Measurements from ENCODE around the gene RASA2. TPM values are rescaled to one million over a fixed set of nuclear protein-coding genes. Genes with fewer than 3 reads are reported as not detected.

The RASA2 gene
- total and polyA plus RNA-seq, 2 of the 8 experiments (the other 6 are each of a cell fraction or from before 2014, with no cell fraction given): 3.5 to 15.9 TPM

DNA sequence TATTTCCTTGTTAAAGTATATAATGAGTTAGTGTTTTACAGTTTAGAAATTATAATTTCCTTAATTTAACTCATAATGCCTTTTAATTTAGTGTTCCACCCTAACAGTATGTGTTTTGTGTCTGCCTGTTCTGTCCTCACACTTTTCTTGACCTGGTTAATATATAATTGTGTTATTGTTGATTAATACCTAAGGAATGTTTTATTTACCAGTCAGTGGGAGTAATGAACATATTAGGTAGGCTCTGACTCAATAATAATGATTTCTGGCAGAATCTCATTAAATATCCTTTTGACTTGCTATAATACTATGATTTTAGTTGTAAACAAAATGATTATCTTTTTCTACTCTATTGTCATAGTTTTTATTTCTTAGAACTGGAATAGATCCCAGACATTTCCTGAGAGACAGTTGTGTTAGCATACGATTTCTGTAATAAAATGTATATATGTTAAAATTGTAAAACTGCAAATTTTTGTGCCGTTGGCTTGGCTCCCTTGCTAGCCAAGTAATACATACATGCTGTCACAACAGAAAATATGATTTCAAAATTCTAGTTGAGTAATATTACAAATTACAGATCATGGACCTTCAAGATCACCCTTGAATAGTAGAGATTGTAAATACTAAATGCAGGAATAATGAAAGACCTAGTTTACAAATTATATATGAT is 51.9 kb downstream of the RASA2 start:
- Histone ChIP-seq H3K4me2 (ENCODE audit: insufficient read depth in 1 of 2, low read depth in 2 of 2, low read length in 2 of 2) (no peak overlapping the region), H2BK120ac (replicated peaks; ENCODE audit: low read depth, low read length) (no peak overlapping the region), H3K23ac (ENCODE audit: insufficient read length) (no peak overlapping the region), H4K5ac (ENCODE audit: insufficient read length, low read depth, low read length) (no peak overlapping the region), H3K79me2 (ENCODE audit: control insufficient read depth in 1 of 2, insufficient read depth in 2 of 2, low read length in 2 of 2) (no peaks in the 10 kb centered on the region), H4K8ac (ENCODE audit: extremely low read depth, insufficient read depth, low read length) (no peak overlapping the region), H2BK5ac (ENCODE audit: low read depth, low read length) (no peak overlapping the region), H3K18ac (ENCODE audit: extremely low read depth, low read length) (no peak overlapping the region), H2BK20ac (ENCODE audit: low read length) (no peak overlapping the region), H3K36me3 (ENCODE audit: control insufficient read depth in 2 of 4, insufficient read depth in 4 of 4, low read length in 3 of 4) (peaks cover 0 to 10% (median 4%) of the 10 kb centered on the region in 4 experiments; a peak in 4 of 8 replicates), H3K9me3 (ENCODE audit: insufficient read depth in 2 of 2, low read depth in 1 of 2, low read length in 1 of 2) (peaks cover 0 to 3% of the 10 kb centered on the region in 2 experiments; a peak in 1 of 4 replicates), H3K27me3 (replicated peaks in 1 of 4; ENCODE audit: control insufficient read depth in 3 of 4, extremely low read depth in 1 of 4, insufficient read depth in 3 of 4, low read length in 3 of 4) (no peaks in the 10 kb centered on the region), H3K23me2 (ENCODE audit: low read depth, low read length) (no peaks in the 10 kb centered on the region; the same call in 1 of the 2 replicates), H2BK12ac (ENCODE audit: low read depth, low read length) (no peak overlapping the region), H2BK15ac (ENCODE audit: low read length) (no peak overlapping the region), H3K56ac (replicated peaks; ENCODE audit: insufficient read length, low read depth, low read length) (no peak overlapping the region), H3K4ac (replicated peaks; ENCODE audit: insufficient read length, low read depth, low read length) (no peak overlapping the region), H4K20me1 (replicated peaks in 1 of 2; ENCODE audit: control insufficient read depth in 1 of 2, insufficient read depth in 2 of 2, low read length in 2 of 2) (no peaks in the 10 kb centered on the region), H2AK5ac (ENCODE audit: low read depth, low read length) (no peak overlapping the region), H3K9ac (replicated peaks in 1 of 4; ENCODE audit: extremely low read depth in 1 of 4, low read depth in 3 of 4, low read length in 3 of 4) (no peak overlapping the region), H3K14ac (ENCODE audit: insufficient read length) (no peak overlapping the region), H2AFZ (ENCODE audit: low read length) (no peak overlapping the region), H3K4me1 (replicated peaks in 1 of 4; ENCODE audit: control insufficient read depth in 3 of 4, insufficient read depth in 4 of 4, low read length in 3 of 4) (no peaks in the 10 kb centered on the region), H4K91ac (replicated peaks; ENCODE audit: insufficient read length, low read length) (no peak overlapping the region), H3K79me1 (ENCODE audit: low read depth, low read length) (no peaks in the 10 kb centered on the region), H3K27ac (ENCODE audit: low read depth, low read length) (no peak overlapping the region), H3K4me3 (ENCODE audit: extremely low read depth in 1 of 4, insufficient read depth in 2 of 4, low read depth in 3 of 4, low read length in 4 of 4) (no peak overlapping the region)
- FAIRE-seq (no peak), DNase-seq (ENCODE audit: low read depth in 1 of 2, low spot score in 2 of 2) (no peak)
- 88% methylated on average over 2 of the region's 2 CpGs; no CpG with 5 or more reads in 1 of the 2 experiments for WGBS, 2 experiments (ENCODE audit: extremely low coverage in 1 of 2, insufficient coverage in 1 of 2, insufficient read length in 1 of 2, insufficient replicate concordance in 2 of 2, low coverage in 1 of 2, low lambda C conversion rate in 2 of 2, missing lambda C conversion rate in 1 of 2)
- POLR2A ChIA-PET (ENCODE audit: partially characterized antibody): no interaction called here
- CTCF ChIA-PET (ENCODE audit: partially characterized antibody): interaction anchor here (0.6 to 1.2 kb wide), 3 partner anchors 79 to 1146 kb away, joined by 3 to 4 read pairs (median 3); no protein-coding TSS in a partner anchor
- TF ChIP-seq RFX5 (IDR thresholded peaks at IDR 0.05; ENCODE audit: borderline replicate concordance, low read depth, low read length) (no peak), CHD1 (IDR thresholded peaks at IDR 0.05; ENCODE audit: low read depth, low read length) (no peak), BACH1 (IDR thresholded peaks at IDR 0.05; ENCODE audit: low read length) (no peak), SIN3A (conservative IDR thresholded peaks at IDR 0.05 in 1 of 2, IDR thresholded peaks at IDR 0.05 in 1 of 2; ENCODE audit: low read depth in 1 of 2, low read length in 2 of 2) (no peak), CREB1 (IDR thresholded peaks at IDR 0.05) (no peak), RAD21 (IDR thresholded peaks at IDR 0.05 in 1 of 2, conservative IDR thresholded peaks at IDR 0.05 in 1 of 2; ENCODE audit: low read depth in 2 of 2, low read length in 2 of 2) (no peak), BRCA1 (IDR thresholded peaks at IDR 0.05; ENCODE audit: low read depth, low read length) (no peak), CEBPB (IDR thresholded peaks at IDR 0.05; ENCODE audit: low read depth, low read length) (no peak), YY1 (IDR thresholded peaks at IDR 0.05; ENCODE audit: low read depth, low read length) (no peak), POLR2AphosphoS5 (IDR thresholded peaks at IDR 0.05; ENCODE audit: low read depth, low read length) (no peak)
- TF ChIP-seq, protein P1, sequence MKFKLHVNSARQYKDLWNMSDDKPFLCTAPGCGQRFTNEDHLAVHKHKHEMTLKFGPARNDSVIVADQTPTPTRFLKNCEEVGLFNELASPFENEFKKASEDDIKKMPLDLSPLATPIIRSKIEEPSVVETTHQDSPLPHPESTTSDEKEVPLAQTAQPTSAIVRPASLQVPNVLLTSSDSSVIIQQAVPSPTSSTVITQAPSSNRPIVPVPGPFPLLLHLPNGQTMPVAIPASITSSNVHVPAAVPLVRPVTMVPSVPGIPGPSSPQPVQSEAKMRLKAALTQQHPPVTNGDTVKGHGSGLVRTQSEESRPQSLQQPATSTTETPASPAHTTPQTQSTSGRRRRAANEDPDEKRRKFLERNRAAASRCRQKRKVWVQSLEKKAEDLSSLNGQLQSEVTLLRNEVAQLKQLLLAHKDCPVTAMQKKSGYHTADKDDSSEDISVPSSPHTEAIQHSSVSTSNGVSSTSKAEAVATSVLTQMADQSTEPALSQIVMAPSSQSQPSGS (IDR thresholded peaks at IDR 0.05; ENCODE audit: low read length): no peak

Data from H1 (cell line).